PC-3 (cell line): ENCODE data around the gene TFEC. TPM values are rescaled to one million over a fixed set of nuclear protein-coding genes. Genes with fewer than 3 reads are reported as not detected.

Experiments used
- ATAC-seq: fragments of 200-7000 bp; cut with Tn5 transposase; 2 replicates; pipeline ENCODE4 v1.9.1; 2020; ENCODE audit warnings: mild to moderate bottlenecking, moderate library complexity
- BruUV-seq: library from RNA; stranded (reverse); fragments of 400-500 nt; replicated peaks from 2 replicates; lab custom pipeline; 2021; lab: Mats Ljungman, UMichigan
- CTCF ChIA-PET: fragments of 300-600 bp; sonication (Branson Sonifier 250); formaldehyde crosslinking; loops from one replicate; lab custom pipeline; 2022; ENCODE audit warnings: antibody characterized with exemption; lab: Charles Lee
- POLR2A ChIA-PET: fragments of 300-600 bp; sonication (Branson Sonifier 250); formaldehyde crosslinking; loops from one replicate; lab custom pipeline; 2022; ENCODE audit warnings: antibody characterized with exemption; ENCODE audit not compliant: unreplicated experiment; lab: Charles Lee
- DNase-seq: peaks from one replicate; pipeline ENCODE4 v3.0.0-alpha.2; 2015
- H2AFZ ChIP-seq: fragments of 300-600 bp; sonication (generic); 2 replicates; pipeline ENCODE4 v1.6.0; 2016; ENCODE audit warnings: antibody characterized with exemption, low read length
- H3F3A ChIP-seq: fragments of 300-600 bp; sonication (generic); one replicate; pipeline ENCODE4 v1.6.0; 2017; ENCODE audit warnings: antibody characterized with exemption, low read length, control low read depth, mild to moderate bottlenecking; ENCODE audit not compliant: unreplicated experiment
- H3K27ac ChIP-seq: fragments of 300-600 bp; sonication (generic); 2 replicates; pipeline ENCODE4 v1.5.1; 2016; ENCODE audit warnings: mild to moderate bottlenecking, low read length
- H3K27me3 ChIP-seq: fragments of 300-600 bp; sonication (generic); 2 replicates; pipeline ENCODE4 v1.6.1; 2016; ENCODE audit warnings: low read length, mixed read lengths
- H3K36me3 ChIP-seq: fragments of 300-600 bp; sonication (generic); 2 replicates; pipeline ENCODE4 v1.6.1; 2016; ENCODE audit warnings: low read depth, mixed run types, low read length, mixed read lengths
- H3K4me1 ChIP-seq: fragments of 300-600 bp; sonication (generic); 2 replicates; pipeline ENCODE4 v1.5.1; 2016; ENCODE audit warnings: low read length; ENCODE audit not compliant: insufficient read depth
- H3K4me2 ChIP-seq: fragments of 300-600 bp; sonication (generic); 2 replicates; pipeline ENCODE4 v1.6.0; 2016; ENCODE audit warnings: low read length
- H3K4me3 ChIP-seq: fragments of 300-600 bp; sonication (generic); 2 replicates; pipeline ENCODE4 v1.5.1; 2016; ENCODE audit warnings: mild to moderate bottlenecking, low read length, mixed read lengths
- H3K79me2 ChIP-seq: fragments of 300-600 bp; sonication (generic); 2 replicates; pipeline ENCODE4 v1.6.1; 2017; ENCODE audit warnings: low read length, mixed read lengths
- H3K9ac ChIP-seq: fragments of 300-600 bp; sonication (generic); 2 replicates; pipeline ENCODE4 v1.6.0; 2016; ENCODE audit warnings: mild to moderate bottlenecking, low read length
- H3K9me2 ChIP-seq: fragments of 300-600 bp; sonication (generic); replicated peaks from 2 replicates; pipeline ENCODE4 v1.6.1; 2016; ENCODE audit warnings: mixed run types, low read length, mixed read lengths
- H3K9me3 ChIP-seq: fragments of 300-600 bp; sonication (generic); 2 replicates; pipeline ENCODE4 v1.6.1; 2016; ENCODE audit warnings: low read length, mixed read lengths
- H4K20me1 ChIP-seq: fragments of 300-600 bp; sonication (generic); 2 replicates; pipeline ENCODE4 v1.6.1; 2016; ENCODE audit warnings: low read length, mixed read lengths
- CTCF ChIP-seq: fragments of 300-600 bp; sonication (generic); conservative IDR thresholded peaks from 2 replicates; pipeline ENCODE4 v1.5.1; 2017; ENCODE audit warnings: antibody characterized with exemption, low read depth, mild to moderate bottlenecking, low read length
- EZH2 ChIP-seq: fragments of 300-600 bp; sonication (generic); IDR thresholded peaks from one replicate; pipeline ENCODE4 v1.6.1; 2017; ENCODE audit warnings: antibody characterized with exemption, mild to moderate bottlenecking, low read length; ENCODE audit not compliant: unreplicated experiment
- EZH2phosphoT487 ChIP-seq: fragments of 300-600 bp; sonication (generic); IDR thresholded peaks from 2 replicates; pipeline ENCODE4 v1.6.1; 2018; ENCODE audit warnings: mild to moderate bottlenecking, antibody characterized with exemption, low read length, borderline replicate concordance
- intact Hi-C: fragments of 100-400 bp; cut with micrococcal nuclease; formaldehyde crosslinking; loops from 2 replicates; pipeline ENCODE4 v1.9.0; 2023
- total RNA-seq: library from RNA; depleted of rRNA; stranded (reverse); fragments of >200 nt; gene quantifications from 2 replicates; pipeline ENCODE4 v1.2.3, GENCODE V29; 2014

TFEC gene
- total RNA-seq, 1 experiment from 2014 or later: 0.15 TPM

- ATAC-seq (no peak), DNase-seq (no peak)
- TF ChIP-seq CTCF (no peak), EZH2 (no peak), EZH2phosphoT487 (no peak)
- Histone ChIP-seq H3K4me2 (no peak overlapping the region), H3K9ac (no peak overlapping the region), H3K27me3 (peaks cover 48% of the 10 kb centered on the region), H4K20me1 (no peaks in the 10 kb centered on the region), H3K9me2 (no peaks in the 10 kb centered on the region), H3K36me3 (no peaks in the 10 kb centered on the region), H2AFZ (no peak overlapping the region), H3K79me2 (no peaks in the 10 kb centered on the region), H3K9me3 (no peaks in the 10 kb centered on the region), H3F3A (no peaks in the 10 kb centered on the region), H3K4me3 (no peak overlapping the region), H3K27ac (no peak overlapping the region), H3K4me1 (no peaks in the 10 kb centered on the region)
- no TSS peak for BruUV-seq
- CTCF ChIA-PET: no interaction called here
- POLR2A ChIA-PET: no interaction called here
- intact Hi-C loops: no loop called here
These were observed 53.9 kb downstream of the TFEC start for GRCh38 chr7:115976651-115977050.

- Histone ChIP-seq H2AFZ (no peak overlapping the region), H3K9me2 (no peaks in the 10 kb centered on the region), H3F3A (no peaks in the 10 kb centered on the region), H3K4me3 (no peak overlapping the region), H3K36me3 (no peaks in the 10 kb centered on the region), H3K9ac (no peak overlapping the region), H3K4me1 (no peaks in the 10 kb centered on the region), H3K79me2 (no peaks in the 10 kb centered on the region), H3K4me2 (no peak overlapping the region), H3K27ac (no peak overlapping the region), H3K27me3 (peaks cover 44% of the 10 kb centered on the region), H4K20me1 (no peaks in the 10 kb centered on the region), H3K9me3 (no peaks in the 10 kb centered on the region)
- CTCF ChIA-PET: no interaction called here
- POLR2A ChIA-PET: no interaction called here
- TF ChIP-seq CTCF (no peak), EZH2 (no peak)
- ATAC-seq (no peak), DNase-seq (no peak)
- intact Hi-C loops: no loop called here
- BruUV-seq: no TSS peak
These were observed 54.8 kb downstream of the TFEC start for GRCh38 chr7:115975766-115976165.

GRCh38 chr7:115973406-115973805 is 57.2 kb downstream of the TFEC start:
- no peak overlapping the region for H3K4me3 ChIP-seq
- H3K27ac ChIP-seq: no peak overlapping the region
- no peaks in the 10 kb centered on the region for H4K20me1 ChIP-seq
- H3K79me2 ChIP-seq: no peaks in the 10 kb centered on the region
- ATAC-seq (no peak), DNase-seq (no peak)
- no peaks in the 10 kb centered on the region for H3K9me3 ChIP-seq
- POLR2A ChIA-PET: no interaction called here
- H2AFZ ChIP-seq: no peak overlapping the region
- TF ChIP-seq EZH2phosphoT487 (no peak), CTCF (no peak), EZH2 (no peak)
- H3K9me2 ChIP-seq: no peaks in the 10 kb centered on the region
- no peaks in the 10 kb centered on the region for H3K4me1 ChIP-seq
- no TSS peak for BruUV-seq
- H3K27me3 ChIP-seq: peaks cover 39% of the 10 kb centered on the region
- no peaks in the 10 kb centered on the region for H3F3A ChIP-seq
- H3K9ac ChIP-seq: no peak overlapping the region
- intact Hi-C loops: no loop called here
- no peaks in the 10 kb centered on the region for H3K36me3 ChIP-seq
- no peak overlapping the region for H3K4me2 ChIP-seq
- CTCF ChIA-PET: no interaction called here
